NCI-H146 treated with DMSO at 0.1 percent for 48 hours (cell line): ENCODE data around the gene KRT86.
"Not testable (repeated sequence)": the region's sequence is repeated elsewhere in the genome, so short reads cannot be mapped to it uniquely, and the experiment has no call there.

Source experiments
- DNase-seq: peaks from one replicate; lab custom pipeline; 2025; ENCODE audit not compliant: unreplicated experiment; lab: John Stamatoyannopoulos, UW

The KRT86 gene

DNA sequence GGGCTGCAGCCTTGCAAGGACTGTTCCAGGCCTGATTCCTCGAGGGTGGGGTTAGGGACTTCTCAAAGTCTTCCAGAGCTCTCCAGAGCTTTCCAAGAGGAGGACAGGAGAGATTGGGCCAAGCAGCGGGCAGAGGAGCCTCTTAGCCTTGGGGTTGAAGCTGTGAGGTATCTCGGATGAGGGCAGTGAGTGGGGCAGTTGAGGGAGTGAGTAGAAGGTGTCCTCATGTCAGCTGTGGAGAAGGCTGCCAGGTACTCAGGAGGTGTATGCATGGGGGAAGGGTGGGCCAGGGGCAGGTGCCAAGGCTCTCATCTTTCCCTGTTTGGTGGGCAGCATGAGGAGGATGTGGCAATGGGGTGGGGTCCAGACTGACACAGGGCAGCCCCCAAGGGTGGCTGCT is 39.0 kb downstream of the KRT86 start:
- no peak for DNase-seq

- DNase-seq, result no peak
Observed at GRCh38 chr12:52313926-52314325, 39.5 kb downstream of the KRT86 start.

GRCh38 chr12:52314511-52314910 is 40.1 kb downstream of the KRT86 start:
- no peak for DNase-seq

DNA sequence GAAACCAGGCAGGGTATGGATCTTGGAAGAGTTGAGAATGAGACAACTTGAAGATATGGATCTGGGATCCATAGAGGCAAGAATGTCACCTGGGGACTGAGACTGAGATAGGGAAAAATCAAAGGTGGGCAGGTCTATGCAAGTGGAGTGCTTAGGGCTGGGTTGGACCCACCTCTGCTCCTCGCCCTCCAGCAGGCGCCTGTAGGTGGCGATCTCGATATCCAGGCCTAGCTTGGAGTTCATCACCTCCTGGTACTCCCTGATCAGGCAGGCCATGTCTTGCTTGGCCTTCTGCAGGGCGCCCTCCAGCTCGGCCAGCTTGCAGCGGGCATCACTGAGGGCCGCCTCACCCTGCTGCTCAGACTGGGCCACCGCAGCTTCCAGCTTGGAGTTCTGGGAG is 41.3 kb downstream of the KRT86 start:
- DNase-seq, result not testable (repeated sequence)

GRCh38 chr12:52316290-52316689 is 41.8 kb downstream of the KRT86 start:
- DNase-seq, result no peak

DNA sequence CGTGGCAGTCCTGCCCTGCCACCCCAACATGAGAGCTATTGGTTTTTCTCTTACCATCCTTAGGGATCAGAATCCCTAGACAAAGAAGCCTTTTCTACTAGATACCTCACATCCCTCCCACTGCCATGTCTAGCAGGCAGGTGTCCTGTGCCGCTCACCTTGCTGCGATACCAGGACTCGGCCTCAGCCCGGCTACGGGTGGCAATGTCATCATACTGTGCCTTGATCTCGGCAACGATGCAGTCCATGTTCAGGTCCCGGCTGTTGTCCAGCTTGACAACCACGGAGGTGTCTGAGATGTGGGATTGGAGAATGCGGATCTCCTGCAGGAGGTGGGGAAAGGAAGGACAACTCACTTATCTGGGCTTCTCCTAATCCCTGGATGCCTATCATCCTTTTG is 42.3 kb downstream of the KRT86 start:
- DNase-seq, result no peak

- DNase-seq, result no peak
Observed at GRCh38 chr12:52317468-52318052, 43.1 kb downstream of the KRT86 start.

- no peak for DNase-seq
Observed at GRCh38 chr12:52318241-52318990, 44.0 kb downstream of the KRT86 start.

DNA sequence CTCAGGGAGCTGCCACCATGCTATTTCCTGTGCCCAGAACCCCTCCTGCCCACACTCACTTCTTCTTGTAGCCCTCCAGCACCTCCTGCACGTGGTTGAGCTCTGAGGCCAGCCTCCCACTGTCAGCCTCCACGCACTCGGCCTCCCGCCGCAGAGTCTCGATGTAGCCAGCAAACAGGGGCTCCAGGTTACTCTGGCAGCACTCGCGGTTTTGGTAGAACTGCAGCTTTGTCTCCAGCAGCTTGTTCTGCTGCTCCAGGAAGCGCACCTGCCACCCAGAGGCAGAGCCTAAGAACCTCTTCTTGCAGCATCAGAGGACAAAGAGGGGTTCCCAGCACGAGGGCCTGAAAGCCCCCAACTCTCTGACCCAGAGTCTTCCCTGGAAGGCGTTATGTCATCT is 44.7 kb downstream of the KRT86 start:
- DNase-seq, result no peak

DNA sequence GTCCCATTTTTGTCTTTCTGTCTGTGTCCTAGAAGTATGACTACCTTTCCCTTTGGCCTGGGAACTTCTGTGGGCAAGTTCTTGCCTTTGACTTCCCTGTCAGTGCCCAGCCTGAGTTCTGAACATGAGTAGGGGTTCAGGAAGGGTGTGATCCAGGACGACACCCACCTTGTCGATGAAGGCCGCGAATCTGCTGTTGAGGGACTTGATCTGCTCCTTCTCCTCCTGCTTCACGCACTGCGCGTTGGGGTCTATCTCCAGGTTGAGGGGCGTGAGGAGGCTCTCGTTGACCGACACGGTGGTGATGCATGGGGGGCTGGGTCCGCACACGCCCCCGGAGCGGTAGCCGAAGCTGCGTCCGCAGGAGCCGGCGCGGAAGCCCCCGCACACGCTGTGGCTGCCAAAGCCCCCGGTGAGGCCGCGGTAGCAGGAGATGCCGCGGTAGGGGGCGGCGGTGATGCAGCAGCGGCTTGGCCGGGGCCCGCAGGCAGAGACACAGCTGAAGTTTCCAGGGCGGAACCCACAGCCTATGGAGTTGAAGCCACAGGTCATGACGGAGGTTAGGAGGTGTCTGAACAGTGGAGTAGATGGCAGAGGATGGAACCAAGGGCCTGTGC is 46.4 kb downstream of the KRT86 start, which contains the start of gene KRT83:
Gene KRT83 (minus strand): TSS at position 615 of the 617 bp plus-strand sequence. CDS start 63 bp downstream, at position 552.
- DNase-seq, result no peak

DNA sequence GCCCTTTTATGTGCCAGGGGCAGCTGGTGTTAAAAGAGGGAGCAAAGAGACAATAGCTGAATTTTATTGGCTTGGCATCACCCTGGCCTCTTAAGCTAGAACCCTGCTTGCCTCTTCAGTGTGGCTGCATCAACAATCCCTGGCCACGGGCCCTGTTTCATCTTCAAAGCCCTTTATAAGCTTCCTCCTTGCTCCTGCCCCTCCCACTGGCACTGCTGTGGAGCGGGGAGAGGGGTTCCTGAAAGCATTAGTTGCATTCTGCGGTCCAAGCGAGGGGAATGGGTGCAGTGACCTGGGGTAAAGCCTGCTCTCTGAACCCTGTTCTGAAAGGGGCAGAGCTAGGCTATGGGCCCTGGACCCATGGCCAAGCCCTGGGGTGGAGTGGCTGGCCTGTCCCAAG is 47.0 kb downstream of the KRT86 start:
- no peak for DNase-seq

DNA sequence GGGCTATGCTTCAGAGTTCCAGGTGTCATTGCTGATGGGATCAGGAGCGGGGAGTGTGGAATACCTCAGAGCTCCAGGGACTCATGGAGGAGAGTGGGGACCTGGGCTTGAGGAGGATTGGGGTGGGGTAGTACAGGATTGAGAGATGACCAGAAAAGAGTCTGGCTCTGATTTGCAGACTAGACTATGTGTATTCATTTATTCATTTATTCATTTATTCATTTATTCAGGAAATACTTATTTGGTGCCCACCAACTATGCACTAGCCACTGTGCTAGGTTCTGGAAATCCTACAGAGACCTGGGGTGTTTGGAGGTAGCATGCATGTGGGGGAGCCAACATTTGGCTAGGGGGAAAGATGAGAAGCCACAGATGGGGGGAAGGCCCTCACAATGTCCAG is 47.6 kb downstream of the KRT86 start:
- DNase-seq, result no peak

DNA sequence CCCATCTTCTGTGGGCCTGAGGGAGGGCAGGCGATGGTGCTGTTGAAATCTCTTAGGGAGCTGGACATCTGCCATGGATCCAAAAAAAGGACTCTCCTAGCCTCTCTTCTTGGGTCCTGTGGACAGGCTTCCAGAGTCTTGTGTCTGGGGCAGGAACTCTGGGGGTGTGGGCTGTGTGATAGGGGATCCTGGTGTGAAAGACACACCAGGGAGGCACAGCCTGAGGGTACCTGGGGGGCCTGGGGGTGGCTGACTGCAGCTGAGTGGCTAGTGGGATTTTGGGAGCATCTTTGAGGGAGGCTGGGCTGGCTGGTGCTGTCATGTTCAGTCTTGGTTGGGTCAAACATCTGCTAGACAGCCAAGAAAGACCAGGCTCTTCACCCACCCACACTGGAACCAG is 48.6 kb downstream of the KRT86 start:
- no peak for DNase-seq

DNA sequence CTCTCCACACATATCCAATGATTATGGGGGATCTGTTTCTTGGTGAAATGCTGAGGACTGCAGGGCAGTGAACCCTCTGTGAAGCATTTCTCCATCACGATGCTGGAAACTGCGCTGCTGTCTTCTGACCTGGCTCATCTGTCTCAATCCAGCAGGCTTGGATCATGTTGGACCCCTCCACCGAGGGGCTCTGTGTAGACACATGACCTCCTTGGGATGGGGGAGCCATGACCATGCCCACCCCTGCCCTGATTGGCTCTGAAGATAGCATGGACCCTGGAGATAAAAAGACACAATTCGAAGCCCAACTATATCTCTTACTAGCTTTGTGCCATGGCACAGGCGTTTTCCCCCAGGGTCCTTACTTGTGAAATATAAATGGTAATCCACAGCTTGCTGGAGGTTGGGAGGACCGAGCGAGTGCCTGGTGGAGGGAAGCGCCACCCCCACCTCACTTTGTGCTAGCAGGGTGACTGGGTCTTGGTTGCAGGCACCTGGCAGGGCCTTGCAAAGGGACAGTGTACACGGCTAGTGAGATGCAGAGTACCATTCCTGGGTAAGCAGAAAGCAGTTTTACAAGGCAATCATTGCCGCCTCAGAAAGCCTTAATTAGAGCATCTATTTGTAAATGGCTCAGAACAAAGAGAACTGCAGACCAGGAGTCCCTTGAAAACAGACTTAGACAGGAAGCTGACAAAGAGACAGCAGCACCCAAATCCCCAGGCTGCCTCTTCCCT is 49.1 kb downstream of the KRT86 start:
- peak; percentile 55 for DNase-seq

- no peak for DNase-seq
Observed at GRCh38 chr12:52324153-52324444, 49.7 kb downstream of the KRT86 start.

DNA sequence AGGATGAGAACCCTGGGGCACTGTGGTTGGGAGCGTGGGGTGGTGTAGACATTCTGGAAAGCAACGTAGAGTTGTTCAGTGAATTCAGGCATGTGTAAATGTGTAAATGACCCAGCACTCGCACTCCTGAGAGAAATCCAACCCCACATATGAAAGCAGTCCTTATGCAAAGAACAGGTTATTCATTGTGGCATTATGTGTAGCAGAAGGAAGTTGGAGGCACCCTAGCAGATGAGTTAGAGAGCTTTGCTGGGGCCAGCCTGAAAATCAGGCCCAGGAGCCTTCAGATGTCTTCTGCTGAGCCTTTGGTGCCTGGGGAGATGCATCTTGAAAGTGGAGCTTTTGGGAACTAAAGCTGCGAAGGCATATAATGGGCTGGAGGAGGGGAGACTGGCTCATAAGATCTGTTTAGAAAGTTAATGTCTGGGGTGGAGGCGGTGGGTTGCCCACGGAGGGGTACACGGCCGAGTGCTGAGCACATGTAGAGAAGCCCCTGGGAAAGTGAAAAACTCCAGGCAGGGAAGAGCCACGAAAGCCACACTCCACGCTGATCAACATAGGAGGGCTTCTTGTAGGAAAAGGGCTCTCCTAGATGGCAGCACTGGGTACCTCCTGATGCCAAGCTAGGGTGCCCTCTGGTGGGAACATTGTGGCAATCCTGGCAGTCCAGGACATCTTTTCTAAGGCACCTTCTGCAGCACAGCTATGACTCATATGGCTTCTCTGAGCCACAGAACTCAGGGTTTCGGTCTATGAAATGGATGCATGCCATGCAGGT is 52.8 kb downstream of the KRT86 start:
- peak; percentile 88 for DNase-seq

- no peak for DNase-seq
Observed at GRCh38 chr12:52327830-52328500, 53.5 kb downstream of the KRT86 start.

DNA sequence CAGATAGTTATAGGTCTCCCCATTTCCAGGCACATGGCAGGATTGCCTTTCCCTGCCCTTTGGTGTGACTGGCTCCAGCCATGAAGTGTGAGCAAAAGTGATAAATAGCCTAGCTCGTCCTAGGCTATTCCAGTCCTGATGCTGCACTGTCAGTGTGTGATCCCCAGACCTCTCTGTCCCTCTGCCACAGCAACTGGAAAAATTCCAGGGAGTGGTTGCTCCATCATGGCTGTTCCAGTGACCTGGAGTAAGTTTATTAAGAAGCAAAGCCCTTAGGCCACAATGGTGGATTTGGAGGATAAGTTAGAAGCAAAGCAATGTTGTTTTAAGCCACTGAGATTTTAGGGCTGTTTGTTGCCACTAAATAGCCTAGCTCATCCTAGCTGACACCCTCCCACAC is 56.6 kb downstream of the KRT86 start:
- DNase-seq, result no peak

GRCh38 chr12:52331833-52332232 is 57.4 kb downstream of the KRT86 start:
- DNase-seq, result no peak

- no peak for DNase-seq
Observed at GRCh38 chr12:52332381-52332780, 57.9 kb downstream of the KRT86 start.

GRCh38 chr12:52333321-52333720 is 58.9 kb downstream of the KRT86 start:
- peak; percentile 53 for DNase-seq
